H9 (cell line): Measurements from ENCODE around the gene PDGFRB. TPM values are rescaled to one million over a fixed set of nuclear protein-coding genes. Genes with fewer than 3 reads are reported as not detected.
A peak's percentile ranks its signal among the peaks of the same experiment; 100 is the strongest.

Source experiments
- DNase-seq: peaks from one replicate; pipeline ENCODE4 v3.0.0-alpha.2; 2017
- H2AFZ ChIP-seq: one replicate; pipeline ENCODE4 v1.6.1; 2013; ENCODE audit warnings: mild to moderate bottlenecking, low read length, control low read depth, moderate library complexity
- H2AK5ac ChIP-seq: 2 replicates; pipeline ENCODE4 v1.6.1; 2013; ENCODE audit warnings: low read length, control low read depth, mixed read lengths; ENCODE audit not compliant: insufficient read length
- H2BK120ac ChIP-seq: one replicate; pipeline ENCODE4 v1.6.1; 2013; ENCODE audit warnings: low read depth, mild to moderate bottlenecking, low read length, control low read depth, inconsistent platforms; ENCODE audit not compliant: poor library complexity, severe bottlenecking
- H2BK12ac ChIP-seq: 2 replicates; pipeline ENCODE4 v1.6.1; 2013; ENCODE audit warnings: low read length, control low read depth, mixed read lengths, low read depth; ENCODE audit not compliant: insufficient read length
- H2BK15ac ChIP-seq: 2 replicates; pipeline ENCODE4 v1.6.1; 2013; ENCODE audit warnings: low read depth, low read length, control low read depth
- H2BK20ac ChIP-seq: one replicate; pipeline ENCODE4 v1.6.1; 2013; ENCODE audit warnings: low read depth, mild to moderate bottlenecking, low read length, control low read depth, inconsistent platforms; ENCODE audit not compliant: poor library complexity, severe bottlenecking
- H2BK5ac ChIP-seq: 2 replicates; pipeline ENCODE4 v1.6.1; 2013; ENCODE audit warnings: low read length, control low read depth, mixed read lengths; ENCODE audit not compliant: insufficient read length
- H3K14ac ChIP-seq: 2 replicates; pipeline ENCODE4 v1.6.1; 2013; ENCODE audit warnings: low read length, control low read depth; ENCODE audit not compliant: insufficient read depth
- H3K18ac ChIP-seq: 2 replicates; pipeline ENCODE4 v1.6.1; 2013; ENCODE audit warnings: low read depth, mild to moderate bottlenecking, mixed read lengths, low read length, control low read depth; ENCODE audit not compliant: insufficient read length
- H3K23ac ChIP-seq: 2 replicates; pipeline ENCODE4 v1.6.1; 2013; ENCODE audit warnings: low read length, control low read depth, mixed read lengths, low read depth; ENCODE audit not compliant: insufficient read length
- H3K23me2 ChIP-seq: 2 replicates; pipeline ENCODE4 v1.6.1; 2013; ENCODE audit warnings: low read depth, mild to moderate bottlenecking, mixed read lengths, low read length, control low read depth; ENCODE audit not compliant: insufficient read length, poor library complexity, severe bottlenecking
- H3K27ac ChIP-seq: 2 replicates; pipeline ENCODE4 v1.5.1; 2013; ENCODE audit warnings: low read length, control low read depth, mixed read lengths, low read depth; ENCODE audit not compliant: insufficient read length
- H3K27me3 ChIP-seq: 2 replicates; pipeline ENCODE4 v1.6.1; 2013; ENCODE audit warnings: low read length, control low read depth, inconsistent platforms; ENCODE audit not compliant: insufficient read depth
- H3K4ac ChIP-seq: 2 replicates; pipeline ENCODE4 v1.6.1; 2013; ENCODE audit warnings: low read depth, mild to moderate bottlenecking, control low read depth, inconsistent platforms, low read length, moderate library complexity
- H3K4me1 ChIP-seq: 2 replicates; pipeline ENCODE4 v1.6.1; 2013; ENCODE audit warnings: low read length, control low read depth, inconsistent platforms; ENCODE audit not compliant: insufficient read depth
- H3K4me2 ChIP-seq: 2 replicates; pipeline ENCODE4 v1.6.1; 2013; ENCODE audit warnings: low read length, control low read depth, mixed read lengths; ENCODE audit not compliant: insufficient read length, insufficient read depth
- H3K56ac ChIP-seq: 2 replicates; pipeline ENCODE4 v1.6.1; 2013; ENCODE audit warnings: low read depth, mild to moderate bottlenecking, mixed read lengths, low read length, control low read depth; ENCODE audit not compliant: insufficient read length
- H3K79me1 ChIP-seq: 2 replicates; pipeline ENCODE4 v1.6.1; 2013; ENCODE audit warnings: low read depth, mild to moderate bottlenecking, moderate library complexity, low read length, control low read depth, inconsistent platforms; ENCODE audit not compliant: insufficient read depth, poor library complexity, severe bottlenecking
- H3K79me2 ChIP-seq: 2 replicates; pipeline ENCODE4 v1.6.1; 2013; ENCODE audit warnings: low read length, control low read depth, inconsistent platforms; ENCODE audit not compliant: insufficient read depth
- H3K9ac ChIP-seq: 2 replicates; pipeline ENCODE4 v1.6.1; 2013; ENCODE audit warnings: low read length, control low read depth, mixed read lengths; ENCODE audit not compliant: insufficient read length; ENCODE audit errors: extremely low read depth
- H3K9me3 ChIP-seq: one replicate; pipeline ENCODE4 v1.6.1; 2013; ENCODE audit warnings: low read depth, low read length, inconsistent platforms; ENCODE audit not compliant: control insufficient read depth
- H3T11ph ChIP-seq: one replicate; pipeline ENCODE4 v1.6.1; 2013; ENCODE audit warnings: mild to moderate bottlenecking, low read length, control low read depth, inconsistent platforms
- H4K20me1 ChIP-seq: one replicate; pipeline ENCODE4 v1.6.1; 2013; ENCODE audit not compliant: control insufficient read depth, insufficient read length, insufficient read depth
- H4K5ac ChIP-seq: 2 replicates; pipeline ENCODE4 v1.6.1; 2013; ENCODE audit warnings: low read depth, mild to moderate bottlenecking, mixed read lengths, low read length, control low read depth; ENCODE audit not compliant: insufficient read length
- H4K8ac ChIP-seq: replicated peaks from 2 replicates; pipeline ENCODE4 v1.6.1; 2013; ENCODE audit warnings: low read length, control low read depth, mixed read lengths, low read depth; ENCODE audit not compliant: insufficient read length
- H4K91ac ChIP-seq: 2 replicates; pipeline ENCODE4 v1.6.1; 2013; ENCODE audit warnings: low read depth, mild to moderate bottlenecking, moderate library complexity, mixed read lengths, low read length, control low read depth; ENCODE audit not compliant: insufficient read length
- H3K27ac Mint-ChIP-seq, 3 experiments: 2 replicates in 2 of 3; 3 replicates in 1 of 3; pipeline ENCODE4 v1.8.0; 2020 to 2021; ENCODE audit warnings: mixed read lengths in 3 of 3, mild to moderate bottlenecking in 1 of 3, moderate library complexity in 1 of 3
- H3K27me3 Mint-ChIP-seq: 2 replicates; pipeline ENCODE4 v1.8.0; 2021; ENCODE audit warnings: low read depth, mild to moderate bottlenecking, moderate library complexity, mixed read lengths
- H3K36me3 Mint-ChIP-seq, 3 experiments: 2 replicates in 2 of 3; 3 replicates in 1 of 3; pipeline ENCODE4 v1.8.0; 2020 to 2021; ENCODE audit warnings: low read depth in 3 of 3, mixed read lengths in 3 of 3; ENCODE audit not compliant: insufficient read depth in 1 of 3
- H3K4me1 Mint-ChIP-seq, 2 experiments: 2 replicates each; pipeline ENCODE4 v1.8.0; 2020; ENCODE audit warnings: mixed read lengths in 2 of 2
- H3K4me3 Mint-ChIP-seq, 2 experiments: 2 replicates in 1 of 2; 3 replicates in 1 of 2; pipeline ENCODE4 v1.8.0; 2020 to 2021; ENCODE audit warnings: mild to moderate bottlenecking in 2 of 2, mixed read lengths in 2 of 2, moderate library complexity in 1 of 2
- H3K9me3 Mint-ChIP-seq, 2 experiments: 2 replicates in 1 of 2; 3 replicates in 1 of 2; pipeline ENCODE4 v1.8.0; 2020; ENCODE audit warnings: mild to moderate bottlenecking in 2 of 2, mixed read lengths in 2 of 2, moderate library complexity in 1 of 2
- CTCF ChIP-seq: fragments of 200-600 bp; sonication (generic); conservative IDR thresholded peaks from 3 replicates; pipeline ENCODE4 v1.8.0; 2021; ENCODE audit warnings: antibody characterized with exemption, mild to moderate bottlenecking
- whole genome bisulfite sequencing: extraction: QIAGEN DNeasy Blood & Tissue Kit; methylation state at CpG from one replicate; pipeline ENCODE4 v1.1.7; 2013; ENCODE audit warnings: missing lambda C conversion rate, low lambda C conversion rate, mixed read lengths; ENCODE audit not compliant: insufficient read length; ENCODE audit errors: extremely low coverage; 5-methylcytosine and 5-hydroxymethylcytosine counted together
- total RNA-seq: library from RNA; stranded (reverse); gene quantifications from 2 replicates; pipeline ENCODE4 v1.2.1, GENCODE V29; 2021

Gene PDGFRB
- total RNA-seq, 1 experiment from 2014 or later, result 2.2 TPM

- no peak overlapping the region for H2BK20ac ChIP-seq
- peak overlapping the region; percentile 45; the same call in 1 of the 2 replicates for H3K14ac ChIP-seq
- no peak for TF ChIP-seq CTCF
- H3K4me1 ChIP-seq, result peaks cover 20% of the 10 kb centered on the region; the same call in 1 of the 2 replicates
- H2AK5ac ChIP-seq, result no peak overlapping the region
- H3K9ac ChIP-seq, result no peak overlapping the region
- H2BK12ac ChIP-seq, result no peak overlapping the region
- Mint-ChIP-seq H3K9me3 (no peaks in the 10 kb centered on the region), H3K27me3 (peaks cover 40% of the 10 kb centered on the region), H3K36me3 (no peaks in the 10 kb centered on the region), H3K27ac (peak overlapping the region in 2 of 3 experiments; percentile 50 to 90; a peak in 3 of 7 replicates), H3K4me3 (peak overlapping the region in 1 of 2 experiments; percentile 66; a peak in 3 of 5 replicates), H3K4me1 (peaks cover 48 to 63% of the 10 kb centered on the region in 2 experiments)
- H3K79me2 ChIP-seq, result no peaks in the 10 kb centered on the region
- peak overlapping the region; percentile 56 for H3K18ac ChIP-seq
- H4K8ac ChIP-seq, result no peak overlapping the region
- H3T11ph ChIP-seq, result no peak overlapping the region
- no peak overlapping the region for H2BK120ac ChIP-seq
- no peaks in the 10 kb centered on the region for H3K27me3 ChIP-seq
- H3K4ac ChIP-seq, result no peak overlapping the region; the same call in 1 of the 2 replicates
- H3K23ac ChIP-seq, result no peak overlapping the region
- no peaks in the 10 kb centered on the region for H3K23me2 ChIP-seq
- no peaks in the 10 kb centered on the region for H3K79me1 ChIP-seq
- no peaks in the 10 kb centered on the region for H3K9me3 ChIP-seq
- peak overlapping the region; percentile 13 for H3K4me2 ChIP-seq
- H4K20me1 ChIP-seq, result peaks cover 2% of the 10 kb centered on the region
- H3K56ac ChIP-seq, result no peak overlapping the region
- no CpG with 5 or more reads among the region's 10 CpGs for WGBS
- no peak overlapping the region for H2BK5ac ChIP-seq
- H2BK15ac ChIP-seq, result no peak overlapping the region
- peak; percentile 75 for DNase-seq
- no peak overlapping the region for H3K27ac ChIP-seq
- no peak overlapping the region for H2AFZ ChIP-seq
- no peak overlapping the region for H4K5ac ChIP-seq
- no peak overlapping the region for H4K91ac ChIP-seq
Observed at GRCh38 chr5:150138551-150139265, 16.9 kb downstream of the PDGFRB start.
